K562 treated with DMSO at 1 percent for 4 hours (cell line): ENCODE results near the gene CCDC152. TPM values are rescaled to one million over a fixed set of nuclear protein-coding genes. Genes with fewer than 3 reads are reported as not detected.

Experiments used
- total RNA-seq: library from RNA; unstranded; fragments of 300-600 nt; gene quantifications from 2 replicates; pipeline ENCODE4 v1.2.3, GENCODE V29; 2022; ENCODE audit not compliant: insufficient read depth

The CCDC152 gene, protein sequence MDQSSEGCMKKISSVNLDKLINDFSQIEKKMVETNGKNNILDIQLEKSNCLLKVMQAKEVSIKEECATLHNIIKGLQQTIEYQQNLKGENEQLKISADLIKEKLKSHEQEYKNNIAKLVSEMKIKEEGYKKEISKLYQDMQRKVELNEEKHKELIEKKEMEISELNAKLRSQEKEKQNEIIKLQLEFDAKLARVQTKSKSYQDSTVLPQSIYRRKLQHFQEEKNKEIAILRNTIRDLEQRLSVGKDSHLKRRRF
- total RNA-seq: 2.7 and 4.3 TPM in 2 replicates

DNA sequence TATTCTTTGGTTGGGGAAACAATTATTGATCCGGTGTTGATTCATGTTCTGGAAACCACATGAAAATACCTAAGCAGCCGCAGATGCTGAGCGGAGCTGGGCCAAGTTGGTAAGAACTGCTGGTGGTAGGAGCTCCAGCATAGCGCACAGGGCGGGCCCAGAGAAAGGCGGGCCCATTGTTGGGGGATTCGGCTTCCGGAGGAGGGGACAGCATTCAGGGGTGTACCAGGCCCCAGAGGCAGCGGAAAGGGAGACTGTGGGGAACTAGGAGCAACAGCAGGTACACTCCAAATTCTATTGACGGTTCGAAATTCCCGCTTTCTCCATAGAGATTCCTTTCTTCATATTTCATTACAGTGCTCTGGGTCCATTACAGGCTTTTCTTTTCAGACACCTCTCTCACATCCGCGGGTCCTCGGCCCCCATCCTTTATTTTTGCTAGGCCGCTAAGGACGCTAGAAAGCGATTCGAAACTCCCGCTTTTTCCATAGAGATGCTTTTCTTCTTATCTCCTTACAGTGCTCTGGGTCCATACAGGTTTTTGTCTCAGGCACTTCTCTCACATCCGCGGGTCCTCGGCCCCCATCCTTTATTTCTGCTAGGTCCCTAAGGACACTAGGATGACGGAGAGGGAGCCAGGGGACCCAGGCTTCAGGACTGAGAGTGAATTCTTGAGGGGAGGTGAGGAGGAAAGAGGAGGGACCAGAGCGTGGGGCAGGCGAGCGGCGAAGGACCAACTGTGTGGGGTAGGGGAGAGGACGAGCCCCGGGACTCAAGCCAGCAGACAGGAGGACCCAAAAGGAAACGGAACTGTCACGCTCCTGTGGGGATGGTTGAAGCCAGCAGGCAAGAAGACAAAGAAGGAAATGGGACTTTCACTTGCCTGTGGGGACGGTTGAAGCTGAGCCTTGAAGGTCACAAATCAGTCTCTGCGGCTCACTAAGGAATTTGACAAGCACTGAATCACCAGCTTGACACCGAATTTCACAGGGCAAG lies at the start of gene CCDC152:
CCDC152 (plus strand) TSS at position 213 of the 996 bp plus-strand sequence. CDS start 2,304 bp downstream, outside the sequence.

GRCh38 chr5:42811591-42812446 lies 55.2 kb downstream of the CCDC152 start, which contains the start of gene SELENOP:
Gene SELENOP, minus strand, starts transcription at chr5:42811892. Its CDS starts 3,539 bp downstream, at chr5:42808353.

Other genes starting within 250 kb of the CCDC152 start
- 7.5 and 18.1 TPM in 2 replicates for gene SELENOP, start 55.1 kb downstream of the CCDC152 start, total RNA-seq